HepG2 (cell line): ENCODE measurements around the gene CPNE1. TPM values are rescaled to one million over a fixed set of nuclear protein-coding genes. Genes with fewer than 3 reads are reported as not detected.

Source experiments
- ADNP ChIP-seq: sonication (generic); formaldehyde crosslinking; IDR thresholded peaks from 2 replicates; pipeline ENCODE4 v1.4.0; 2020; ENCODE audit warnings: missing genetic modification reagents
- ARNT2 ChIP-seq: sonication (generic); formaldehyde crosslinking; IDR thresholded peaks from 2 replicates; pipeline ENCODE4 v1.8.0; 2022; ENCODE audit warnings: mild to moderate bottlenecking, low read depth, missing genetic modification reagents, moderate library complexity
- CC2D1A ChIP-seq: sonication (generic); formaldehyde crosslinking; IDR thresholded peaks from 2 replicates; pipeline ENCODE4 v1.8.1; 2023; ENCODE audit warnings: mild to moderate bottlenecking, missing genetic modification reagents
- CREB1 ChIP-seq, 2 experiments: fragments of 450-650 bp in 1 of 2; IDR thresholded peaks; 2 replicates each; pipeline ENCODE4 v1.6.1; 2016 to 2017; ENCODE audit warnings: control low read depth in 1 of 2, mild to moderate bottlenecking in 1 of 2, missing compliant biosample characterization in 1 of 2, missing genetic modification characterization in 1 of 2
- ESRRA ChIP-seq: sonication (generic); formaldehyde crosslinking; IDR thresholded peaks from 2 replicates; pipeline ENCODE4 v1.5.1; 2020; ENCODE audit warnings: mild to moderate bottlenecking, low read depth, missing genetic modification reagents
- MIER2 ChIP-seq: IDR thresholded peaks from 2 replicates; pipeline ENCODE4 v1.6.1; 2016; ENCODE audit warnings: missing biosample characterization, missing genetic modification reagents
- MIXL1 ChIP-seq: IDR thresholded peaks from 2 replicates; pipeline ENCODE4 v1.6.1; 2016
- MXI1 ChIP-seq: IDR thresholded peaks from 3 replicates; pipeline ENCODE4 v1.6.1; 2012; ENCODE audit warnings: low read depth, low read length, inconsistent platforms, borderline replicate concordance
- REPIN1 ChIP-seq: sonication (generic); formaldehyde crosslinking; IDR thresholded peaks from 2 replicates; pipeline ENCODE4 v1.8.0; 2022; ENCODE audit warnings: missing genetic modification reagents, low read depth, mild to moderate bottlenecking, borderline replicate concordance
- SATB2 ChIP-seq: sonication (generic); formaldehyde crosslinking; IDR thresholded peaks from 2 replicates; pipeline ENCODE4 v1.5.0; 2020; ENCODE audit warnings: missing genetic modification reagents
- SOX13 ChIP-seq, 3 experiments: fragments of 450-650 bp in 1 of 3; sonication (generic) in 1 of 3; formaldehyde crosslinking in 1 of 3; IDR thresholded peaks in 2 of 3; conservative IDR thresholded peaks in 1 of 3; 2 replicates each; pipeline versions ENCODE4 v1.5.0 to v1.6.1; 2016 to 2020; ENCODE audit warnings: antibody characterized with exemption in 1 of 3, mild to moderate bottlenecking in 1 of 3, missing compliant biosample characterization in 1 of 3, missing genetic modification reagents in 1 of 3, moderate library complexity in 1 of 3
- SP1 ChIP-seq, 2 experiments: fragments of 450-650 bp in 1 of 2; sonication (generic) in 1 of 2; formaldehyde crosslinking in 1 of 2; IDR thresholded peaks; 2 replicates each; pipeline versions ENCODE4 v1.4.0 to v1.6.1; 2016 to 2020; ENCODE audit warnings: missing genetic modification reagents in 1 of 2
- ZFP36L2 ChIP-seq: sonication (generic); formaldehyde crosslinking; IDR thresholded peaks from 2 replicates; pipeline ENCODE4 v1.4.0; 2020; ENCODE audit warnings: missing genetic modification reagents
- ZNF253 ChIP-seq: sonication (generic); formaldehyde crosslinking; IDR thresholded peaks from 2 replicates; pipeline ENCODE4 v1.8.0; 2022; ENCODE audit warnings: mild to moderate bottlenecking, missing genetic modification reagents, borderline replicate concordance
- ZNF44 ChIP-seq: sonication (generic); formaldehyde crosslinking; IDR thresholded peaks from 2 replicates; pipeline ENCODE4 v1.5.1; 2020; ENCODE audit warnings: mild to moderate bottlenecking, missing genetic modification reagents
- polyA plus RNA-seq, 8 experiments: library from polyadenylated mRNA; depleted of rRNA in 3 of 8; stranded (reverse) in 7 of 8; unstranded in 1 of 8; fragments of >200 nt; fragmentation: Illumina TruSeq in 4 of 8; extraction: Trizol in 4 of 8; gene quantifications; 2 replicates each; pipeline versions ENCODE4 v1.2.1 to v1.2.3, GENCODE V29; 2011 to 2016; ENCODE audit warnings: low read depth in 4 of 8, missing spikeins in 1 of 8, mixed read lengths in 1 of 8; ENCODE audit not compliant: insufficient read depth in 1 of 8
- total RNA-seq, 5 experiments: library from RNA; depleted of rRNA; stranded (reverse); fragments of >200 nt; fragmentation: Illumina TruSeq; extraction: Trizol; gene quantifications; 2 replicates each; pipeline ENCODE4 v1.2.3, GENCODE V29; 2016; ENCODE audit warnings: low read depth in 1 of 5
- TF ChIP-seq, protein P1 (sequence below): sonication (generic); formaldehyde crosslinking; IDR thresholded peaks from 2 replicates; pipeline ENCODE4 v1.4.0; 2020; ENCODE audit warnings: mild to moderate bottlenecking, missing genetic modification reagents

The CPNE1 gene
- total and polyA plus RNA-seq, 2 of the 13 experiments (the other 11 are each of a cell fraction or from before 2014, with no cell fraction given), result 408 to 431 TPM

DNA sequence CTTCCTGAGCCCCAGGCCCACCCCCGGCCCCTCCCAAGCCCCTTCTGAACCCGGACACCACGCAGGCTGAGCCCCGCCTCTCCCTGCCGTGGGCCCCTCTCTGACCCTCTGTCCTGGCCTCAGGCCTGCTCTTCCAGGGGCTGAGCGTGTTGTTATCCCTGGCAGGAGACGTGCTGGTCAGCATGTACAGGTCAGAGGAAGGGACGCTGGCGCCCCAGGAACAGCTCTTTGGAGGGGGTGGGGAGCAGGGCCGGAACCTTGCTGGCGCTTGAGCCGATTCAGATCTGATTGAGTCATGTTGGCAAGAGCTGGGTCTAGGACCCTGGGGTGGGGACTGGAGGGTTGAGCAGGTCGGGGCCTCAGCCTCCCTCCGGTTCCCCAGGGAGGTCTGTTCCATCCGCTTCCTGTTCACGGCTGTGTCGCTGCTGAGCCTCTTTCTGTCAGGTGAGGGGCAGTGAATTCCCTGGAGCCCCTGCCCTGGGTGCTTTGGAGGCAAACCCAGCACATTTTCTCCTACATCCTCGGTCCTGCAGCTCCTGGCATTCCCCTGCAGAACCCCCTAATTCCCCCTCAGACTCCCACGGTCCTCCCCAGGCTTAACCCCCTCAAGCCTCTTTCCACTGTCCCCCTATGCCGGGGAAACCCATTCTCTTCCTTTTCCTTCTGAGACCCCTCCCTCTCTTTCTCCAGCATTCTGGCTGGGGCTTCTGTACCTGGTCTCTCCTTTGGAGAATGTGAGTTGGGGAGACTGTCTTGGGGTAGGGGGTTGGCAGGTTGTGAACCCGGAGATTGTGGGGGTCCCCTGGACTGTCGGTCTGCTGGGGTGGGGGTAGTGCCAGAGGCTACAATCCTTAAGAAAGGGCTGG, 47.1 kb downstream of the CPNE1 start (continued):
- TF ChIP-seq, protein P1, sequence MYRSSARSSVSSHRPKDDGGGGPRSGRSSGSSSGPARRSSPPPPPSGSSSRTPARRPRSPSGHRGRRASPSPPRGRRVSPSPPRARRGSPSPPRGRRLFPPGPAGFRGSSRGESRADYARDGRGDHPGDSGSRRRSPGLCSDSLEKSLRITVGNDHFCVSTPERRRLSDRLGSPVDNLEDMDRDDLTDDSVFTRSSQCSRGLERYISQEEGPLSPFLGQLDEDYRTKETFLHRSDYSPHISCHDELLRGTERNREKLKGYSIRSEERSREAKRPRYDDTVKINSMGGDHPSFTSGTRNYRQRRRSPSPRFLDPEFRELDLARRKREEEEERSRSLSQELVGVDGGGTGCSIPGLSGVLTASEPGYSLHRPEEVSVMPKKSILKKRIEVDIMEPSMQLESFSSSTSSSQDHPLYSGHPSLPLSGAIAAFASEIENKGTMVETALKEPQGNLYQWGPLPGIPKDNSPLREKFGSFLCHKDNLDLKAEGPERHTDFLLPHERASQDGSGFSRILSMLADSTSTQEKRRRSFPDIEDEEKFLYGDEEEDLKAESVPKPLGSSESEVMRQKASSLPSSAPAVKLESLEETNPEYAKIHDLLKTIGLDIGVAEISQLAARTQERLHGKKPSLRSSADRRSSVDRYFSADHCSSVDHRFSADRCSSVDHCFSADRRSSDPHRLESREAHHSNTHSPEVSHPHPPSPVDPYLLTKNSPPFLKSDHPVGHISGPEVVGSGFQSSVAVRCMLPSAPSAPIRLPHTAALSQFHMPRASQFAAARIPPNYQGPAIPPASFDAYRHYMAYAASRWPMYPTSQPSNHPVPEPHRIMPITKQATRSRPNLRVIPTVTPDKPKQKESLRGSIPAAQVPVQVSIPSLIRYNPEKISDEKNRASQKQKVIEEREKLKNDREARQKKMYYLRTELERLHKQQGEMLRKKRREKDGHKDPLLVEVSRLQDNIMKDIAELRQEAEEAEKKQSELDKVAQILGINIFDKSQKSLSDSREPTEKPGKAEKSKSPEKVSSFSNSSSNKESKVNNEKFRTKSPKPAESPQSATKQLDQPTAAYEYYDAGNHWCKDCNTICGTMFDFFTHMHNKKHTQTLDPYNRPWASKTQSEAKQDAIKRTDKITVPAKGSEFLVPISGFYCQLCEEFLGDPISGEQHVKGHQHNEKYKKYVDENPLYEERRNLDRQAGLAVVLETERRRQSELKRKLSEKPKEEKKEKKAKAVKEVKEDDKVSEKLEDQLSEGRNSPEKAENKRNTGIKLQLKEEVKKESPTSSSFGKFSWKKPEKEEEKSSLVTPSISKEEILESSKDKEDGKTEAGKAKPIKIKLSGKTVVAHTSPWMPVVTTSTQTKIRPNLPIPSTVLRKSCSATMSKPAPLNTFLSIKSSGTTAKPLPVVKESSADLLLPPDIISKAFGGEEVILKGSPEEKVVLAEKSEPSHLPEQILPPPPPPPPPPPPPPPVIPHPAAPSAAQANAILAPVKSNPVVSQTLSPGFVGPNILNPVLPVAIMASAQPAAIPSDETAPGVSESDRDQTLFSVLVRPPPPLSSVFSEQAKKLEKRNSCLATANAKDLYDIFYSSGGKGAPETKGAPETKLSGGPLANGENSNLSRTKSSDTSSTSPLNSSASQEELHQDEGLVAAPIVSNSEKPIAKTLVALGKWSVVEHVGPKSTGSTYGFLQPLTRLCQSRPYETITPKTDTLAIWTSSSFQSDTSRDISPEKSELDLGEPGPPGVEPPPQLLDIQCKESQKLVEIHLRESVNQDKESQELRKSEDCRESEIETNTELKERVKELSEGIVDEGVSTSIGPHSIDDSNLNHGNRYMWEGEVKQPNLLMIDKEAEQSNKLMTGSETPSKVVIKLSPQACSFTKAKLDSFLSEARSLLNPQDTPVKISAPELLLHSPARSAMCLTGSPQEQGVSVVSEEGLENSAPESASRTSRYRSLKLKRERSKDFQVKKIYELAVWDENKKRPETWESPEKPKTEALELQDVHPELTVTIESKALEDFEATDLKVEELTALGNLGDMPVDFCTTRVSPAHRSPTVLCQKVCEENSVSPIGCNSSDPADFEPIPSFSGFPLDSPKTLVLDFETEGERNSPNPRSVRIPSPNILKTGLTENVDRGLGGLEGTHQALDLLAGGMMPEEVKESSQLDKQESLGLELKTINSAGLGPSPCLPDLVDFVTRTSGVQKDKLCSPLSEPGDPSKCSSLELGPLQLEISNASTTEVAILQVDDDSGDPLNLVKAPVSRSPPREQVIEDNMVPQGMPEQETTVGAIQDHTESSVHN (CRISPR knock-in tag), result no peak
- TF ChIP-seq SOX13 (IDR thresholded peaks at IDR 0.05) (no peak), SOX13 (CRISPR knock-in tag; conservative IDR thresholded peaks at IDR 0.05 in 1 of 2, IDR thresholded peaks at IDR 0.05 in 1 of 2) (peak in 1 of 2 experiments; percentile 3; a peak in 1 of 4 replicates), MIER2 (CRISPR knock-in tag) (peak; percentile 47; the same call in 1 of the 2 replicates), CREB1 (IDR thresholded peaks at IDR 0.05) (no peak), CREB1 (CRISPR knock-in tag; IDR thresholded peaks at IDR 0.05) (peak; percentile 47; the same call in 1 of the 2 replicates), ZNF253 (CRISPR knock-in tag) (peak; percentile 31; the same call in 1 of the 2 replicates), SATB2 (CRISPR knock-in tag) (no peak), ESRRA (CRISPR knock-in tag) (peak; percentile 64; the same call in 1 of the 2 replicates), SP1 (IDR thresholded peaks at IDR 0.05) (no peak), SP1 (CRISPR knock-in tag; IDR thresholded peaks at IDR 0.05) (peak; percentile 43), ZFP36L2 (CRISPR knock-in tag) (0 out of 2 replicates have a peak, but pooled peaks have one; percentile 40), ZNF44 (0 out of 2 replicates have a peak, but pooled peaks have one; percentile 50), ADNP (no peak), REPIN1 (peak; percentile 42; the same call in 1 of the 2 replicates), MXI1 (peak; percentile 81; the same call in 1 of the 3 replicates), MIXL1 (CRISPR knock-in tag) (peak; percentile 86), ARNT2 (CRISPR knock-in tag) (peak; percentile 89), CC2D1A (CRISPR knock-in tag) (0 out of 2 replicates have a peak, but pooled peaks have one; percentile 69)
